HCT116 (cell line): ENCODE results near the gene SGPP2.

Source experiments
- CTCF ChIP-seq, 3 experiments: fragments of 200-600 bp in 1 of 3; sonication (generic) in 1 of 3; IDR thresholded peaks in 2 of 3; conservative IDR thresholded peaks in 1 of 3; 2 replicates each; pipeline ENCODE4 v1.5.1; 2012 to 2017; ENCODE audit warnings: low read depth in 2 of 3, low read length in 2 of 3, antibody characterized with exemption in 1 of 3, borderline replicate concordance in 1 of 3, control low read depth in 1 of 3, mild to moderate bottlenecking in 1 of 3, mixed read lengths in 1 of 3, mixed run types in 1 of 3, moderate library complexity in 1 of 3; ENCODE audit not compliant: insufficient read depth in 1 of 3
- EZH2 ChIP-seq: fragments of 200-600 bp; sonication (generic); IDR thresholded peaks from 2 replicates; pipeline ENCODE4 v1.6.1; 2017; ENCODE audit warnings: antibody characterized with exemption, mixed run types
- EZH2phosphoT487 ChIP-seq: fragments of 200-600 bp; IDR thresholded peaks from 2 replicates; pipeline ENCODE4 v1.6.1; 2018; ENCODE audit warnings: antibody characterized with exemption, borderline replicate concordance
- JUND ChIP-seq: IDR thresholded peaks from 2 replicates; pipeline ENCODE4 v1.6.1; 2012
- MAX ChIP-seq: IDR thresholded peaks from 2 replicates; pipeline ENCODE4 v1.6.1; 2012
- POLR2A ChIP-seq: IDR thresholded peaks from 2 replicates; pipeline ENCODE4 v1.7.0; 2011; ENCODE audit warnings: borderline replicate concordance; ENCODE audit not compliant: insufficient read depth, insufficient read length; ENCODE audit errors: extremely low read depth
- POLR2AphosphoS5 ChIP-seq: IDR thresholded peaks from 2 replicates; pipeline ENCODE4 v1.6.1; 2011; ENCODE audit warnings: mild to moderate bottlenecking, low read depth, low read length, moderate library complexity
- RAD21 ChIP-seq: IDR thresholded peaks from 2 replicates; pipeline ENCODE4 v1.6.1; 2012; ENCODE audit warnings: low read depth, mild to moderate bottlenecking
- SIN3A ChIP-seq: IDR thresholded peaks from 2 replicates; pipeline ENCODE4 v1.6.1; 2012; ENCODE audit warnings: low read depth
- SP1 ChIP-seq: IDR thresholded peaks from 2 replicates; pipeline ENCODE4 v1.6.1; 2012; ENCODE audit warnings: low read depth
- SRF ChIP-seq: IDR thresholded peaks from 2 replicates; pipeline ENCODE4 v1.6.1; 2012; ENCODE audit warnings: low read depth
- TCF7L2 ChIP-seq: IDR thresholded peaks from 2 replicates; pipeline ENCODE4 v1.7.0; 2011; ENCODE audit warnings: borderline replicate concordance, inconsistent platforms; ENCODE audit not compliant: insufficient read depth, insufficient read length; ENCODE audit errors: extremely low read depth
- ZNF274 ChIP-seq: fragments of 200-500 bp; sonication (Bioruptor generic); IDR thresholded peaks from 2 replicates; pipeline ENCODE4 v1.6.1; 2014; ENCODE audit warnings: mild to moderate bottlenecking, low read depth, low read length, inconsistent platforms

- TF ChIP-seq TCF7L2 = no peak
- TF ChIP-seq POLR2A = no peak
- TF ChIP-seq SP1 = no peak
- TF ChIP-seq CTCF (IDR thresholded peaks at IDR 0.05 in 2 of 3, conservative IDR thresholded peaks at IDR 0.05 in 1 of 3; ENCODE audit: borderline replicate concordance in 1 of 3, insufficient read depth in 1 of 3, low read depth in 2 of 3, low read length in 2 of 3) = no peak
- TF ChIP-seq EZH2phosphoT487 = no peak
- no peak for TF ChIP-seq ZNF274
- TF ChIP-seq RAD21 = no peak
- TF ChIP-seq JUND = no peak
- TF ChIP-seq EZH2 = no peak
- TF ChIP-seq POLR2AphosphoS5 = no peak
- TF ChIP-seq SIN3A = no peak
- TF ChIP-seq MAX = no peak
- no peak for TF ChIP-seq SRF
Measured at GRCh38 chr2:222575618-222576017, 151.3 kb downstream of the SGPP2 start.
